HTR-8/SVneo (cell line): Measurements from ENCODE around the gene SLC28A1.

Experiments used
- DNase-seq: peaks from one replicate; pipeline ENCODE4 v3.0.0; 2011; ENCODE audit warnings: low spot score, mixed read lengths; ENCODE audit not compliant: insufficient read length
- FAIRE-seq: peaks from 2 replicates; lab custom pipeline; 2011; peaks lifted over from hg19 to GRCh38; lab: Jason Lieb, UNC

SLC28A1 gene

DNA sequence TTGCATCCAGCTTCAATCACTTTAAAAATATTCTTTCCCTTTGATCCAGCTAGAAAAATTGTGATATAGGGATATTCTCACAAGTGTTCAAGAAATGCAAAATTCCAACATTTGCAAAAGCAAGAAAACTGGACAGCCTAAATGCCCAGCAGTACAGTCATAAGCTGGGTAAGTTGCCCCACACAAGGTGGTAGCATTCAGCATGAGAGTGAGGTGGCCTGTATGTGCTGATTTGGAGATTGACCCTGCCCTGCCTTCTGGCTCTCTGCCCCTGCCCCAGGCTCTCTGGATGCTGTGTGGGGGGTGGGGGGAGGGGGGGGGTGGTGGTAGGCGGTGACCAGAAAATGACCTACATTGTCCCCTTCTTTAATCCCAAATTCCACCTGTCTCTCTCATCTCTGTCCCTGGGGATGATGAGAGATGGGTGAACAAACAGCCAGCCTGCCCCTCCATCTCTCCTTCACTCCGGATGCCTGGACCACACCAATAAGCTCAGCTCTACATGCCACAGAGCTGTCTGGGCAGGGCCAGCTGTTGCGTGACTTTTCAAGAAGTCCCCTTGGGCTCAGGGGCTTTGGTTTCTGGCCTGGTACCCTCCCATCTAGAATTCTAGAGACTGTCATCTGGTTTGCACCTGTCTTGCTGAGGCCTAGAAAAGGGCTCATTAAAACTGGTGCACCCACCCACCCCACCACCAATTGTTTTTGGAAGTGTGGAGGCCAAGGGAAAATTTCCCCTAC is 42.2 kb downstream of the SLC28A1 start:
- no peak for DNase-seq
- no peak for FAIRE-seq

GRCh38 chr15:84928843-84929168 is 44.3 kb downstream of the SLC28A1 start:
- no peak for FAIRE-seq
- no peak for DNase-seq

GRCh38 chr15:84929795-84930603 is 45.5 kb downstream of the SLC28A1 start:
- peak; percentile 67 for DNase-seq
- peak; percentile 31 for FAIRE-seq

DNA sequence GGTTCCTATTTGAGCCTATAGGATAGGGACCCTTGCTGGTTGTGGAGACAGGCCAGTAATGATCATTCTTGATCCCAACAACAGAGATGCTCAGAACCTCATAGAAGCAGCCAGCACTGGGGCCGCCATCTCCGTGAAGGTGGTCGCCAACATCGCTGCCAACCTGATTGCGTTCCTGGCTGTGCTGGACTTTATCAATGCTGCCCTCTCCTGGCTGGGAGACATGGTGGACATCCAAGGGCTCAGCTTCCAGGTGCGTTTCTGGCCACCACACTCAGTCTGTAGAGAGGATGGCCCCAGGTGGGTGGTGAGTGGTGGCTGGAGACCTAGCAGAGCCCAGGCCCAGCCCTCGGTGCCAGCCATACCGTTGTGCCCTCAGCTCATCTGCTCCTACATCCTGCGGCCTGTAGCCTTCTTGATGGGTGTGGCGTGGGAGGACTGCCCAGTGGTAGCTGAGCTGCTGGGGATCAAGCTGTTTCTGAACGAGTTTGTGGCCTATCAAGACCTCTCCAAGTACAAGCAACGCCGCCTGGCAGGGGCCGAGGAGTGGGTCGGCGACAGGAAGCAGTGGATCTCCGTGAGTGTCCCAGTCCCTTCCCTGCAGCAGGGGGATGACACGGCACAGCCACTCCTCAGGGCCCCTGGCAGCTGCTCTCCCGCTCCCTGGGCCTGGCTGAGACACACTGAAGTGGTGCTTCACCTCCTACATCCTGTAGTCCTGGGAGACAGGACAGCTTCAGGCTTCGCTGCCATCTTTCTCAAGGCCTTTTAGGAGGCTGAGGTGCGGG is 50.7 kb downstream of the SLC28A1 start:
- no peak for DNase-seq
- FAIRE-seq, result no peak

DNA sequence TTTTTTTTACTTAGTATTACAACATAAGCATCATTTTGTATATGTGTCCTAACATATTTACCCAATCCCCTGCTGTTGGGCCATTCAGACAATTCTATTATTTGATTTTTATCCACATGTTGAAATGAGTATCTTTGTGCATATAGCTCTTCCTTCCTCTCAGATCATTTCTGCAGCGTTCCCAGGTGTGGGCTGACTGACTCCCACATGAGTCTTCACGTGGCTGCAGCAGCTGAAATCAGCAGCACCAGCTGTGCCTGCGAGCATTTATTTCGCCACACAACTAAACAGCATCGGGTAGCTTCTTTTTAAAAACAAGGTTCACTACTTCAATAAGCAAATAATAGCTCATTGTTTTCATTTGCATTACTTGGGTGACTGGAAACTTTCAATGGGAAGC is 52.7 kb downstream of the SLC28A1 start:
- FAIRE-seq (no peak), DNase-seq (no peak)

GRCh38 chr15:84938726-84939125 is 54.3 kb downstream of the SLC28A1 start:
- FAIRE-seq, result no peak
- DNase-seq, result no peak

DNA sequence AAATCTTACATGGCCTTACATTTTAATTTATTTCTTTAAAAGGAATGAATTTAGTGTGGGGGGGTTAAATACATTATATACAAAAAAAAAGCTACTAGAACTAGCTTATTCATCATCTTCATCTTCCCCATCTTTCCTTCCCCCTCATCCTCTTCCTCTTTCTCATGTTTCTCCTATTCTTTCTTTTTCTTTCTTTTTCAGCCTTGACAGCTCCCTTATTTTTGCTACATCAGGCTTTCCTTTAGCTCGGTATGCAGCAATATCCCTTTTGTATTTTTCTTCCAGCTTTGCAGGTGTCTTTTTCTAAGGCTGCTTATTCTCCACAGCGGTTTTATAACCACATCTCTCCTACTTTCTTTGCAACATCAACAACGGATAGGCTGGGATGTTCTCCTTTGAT is 55.9 kb downstream of the SLC28A1 start:
- FAIRE-seq (no peak), DNase-seq (no peak)

- FAIRE-seq, result no peak
Measured at GRCh38 chr15:84942456-84942855, 58.0 kb downstream of the SLC28A1 start.

DNA sequence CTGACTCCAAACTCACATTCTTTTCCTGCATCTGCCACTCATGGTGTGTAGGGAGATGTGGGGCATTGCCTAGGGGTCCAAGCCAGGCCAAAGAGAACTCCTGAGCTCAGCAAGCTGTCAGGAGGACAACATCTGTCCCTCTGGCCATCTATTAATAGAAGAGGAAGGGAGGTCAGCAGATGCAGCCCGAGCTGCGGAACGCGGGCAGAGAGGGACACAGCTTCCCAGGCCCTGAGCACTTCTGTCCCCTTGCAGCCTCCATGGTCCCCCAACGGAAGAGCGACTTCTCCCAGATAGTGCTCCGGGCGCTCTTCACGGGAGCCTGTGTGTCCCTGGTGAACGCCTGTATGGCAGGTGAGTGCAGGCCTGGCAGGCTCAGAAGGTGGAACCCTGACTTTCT is 59.8 kb downstream of the SLC28A1 start:
- no peak for FAIRE-seq
- no peak for DNase-seq

More at GRCh38 chr15:84942456-84942855, 58.0 kb downstream of the SLC28A1 start:
- no peak for DNase-seq

- DNase-seq (no peak), FAIRE-seq (no peak)
Measured at GRCh38 chr15:84944861-84945260, 60.4 kb downstream of the SLC28A1 start.

- no peak for FAIRE-seq
- DNase-seq, result no peak
Measured at GRCh38 chr15:84946772-84947489, 62.5 kb downstream of the SLC28A1 start.

GRCh38 chr15:84947947-84948830 is 63.7 kb downstream of the SLC28A1 start:
- FAIRE-seq (no peak), DNase-seq (peak; percentile 33)

- FAIRE-seq, result no peak
- DNase-seq, result no peak
Measured at GRCh38 chr15:84949043-84949442, 64.6 kb downstream of the SLC28A1 start.

GRCh38 chr15:84949845-84950569 is 65.5 kb downstream of the SLC28A1 start:
- FAIRE-seq, result no peak
- no peak for DNase-seq

DNA sequence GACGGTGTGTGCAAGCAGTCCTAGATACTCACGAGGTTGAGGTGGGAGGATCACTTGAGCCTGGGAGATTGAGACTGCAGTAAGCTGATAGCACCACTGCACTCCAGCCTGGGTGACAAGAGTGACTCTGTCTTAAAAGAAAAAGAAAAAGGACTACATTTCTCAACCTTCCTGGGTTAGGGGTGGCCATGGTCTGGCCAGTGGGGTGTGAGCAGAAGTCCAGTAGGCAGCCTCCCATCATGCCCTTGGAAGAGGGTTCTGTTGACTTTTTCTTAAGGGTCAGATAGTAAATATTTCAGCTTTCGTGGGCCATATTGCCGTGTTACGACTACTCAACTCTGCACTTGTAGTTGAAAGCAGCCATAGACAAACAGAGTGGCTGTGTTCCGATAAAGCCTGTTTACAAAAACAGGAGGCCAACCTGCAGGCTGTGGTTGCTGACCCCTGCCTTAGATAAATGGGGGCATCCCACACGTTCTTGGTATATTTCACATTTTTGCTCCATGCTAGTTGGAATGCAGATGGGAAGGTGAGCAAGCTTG is 66.2 kb downstream of the SLC28A1 start:
- FAIRE-seq (no peak), DNase-seq (no peak)

DNA sequence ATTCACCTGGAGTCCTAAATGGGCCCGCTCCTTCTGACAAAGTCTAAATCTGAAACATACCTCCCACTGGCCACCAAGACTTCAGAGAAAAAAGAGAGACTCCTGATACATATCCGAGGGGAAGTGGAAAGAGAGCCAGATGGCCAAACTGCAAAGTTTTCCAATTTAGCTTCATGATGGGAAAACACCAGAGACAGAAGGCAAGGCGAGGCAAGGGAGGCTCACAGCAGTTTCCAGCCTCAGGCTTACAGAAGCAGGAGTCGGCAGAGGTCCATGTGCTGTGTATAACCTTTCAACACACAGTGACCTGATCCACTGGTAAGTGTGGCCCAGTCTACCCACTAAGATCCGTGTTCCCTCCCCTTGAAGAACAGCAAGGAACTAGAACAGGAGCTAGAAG is 67.3 kb downstream of the SLC28A1 start:
- DNase-seq (no peak), FAIRE-seq (no peak)

GRCh38 chr15:84953136-84953535 is 68.7 kb downstream of the SLC28A1 start:
- DNase-seq, result no peak
- FAIRE-seq, result no peak

DNA sequence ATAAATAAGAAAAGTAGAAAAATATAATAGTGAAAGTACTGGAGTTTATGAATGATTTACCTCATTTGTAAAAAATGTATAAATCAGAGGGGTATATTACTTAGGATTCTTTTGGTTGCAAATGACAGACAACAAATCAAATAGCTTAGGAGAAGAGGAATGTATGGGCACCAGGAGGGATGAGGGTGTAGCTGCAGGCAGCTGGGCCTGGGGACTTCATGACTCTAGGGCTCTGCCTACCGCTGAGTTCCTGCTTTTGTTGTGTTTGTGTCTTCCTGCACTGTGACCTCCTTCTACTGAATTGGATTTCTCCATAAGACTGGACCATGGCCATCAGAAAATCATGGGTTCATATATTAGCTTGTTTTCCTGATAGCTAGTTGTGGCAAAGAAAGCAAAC is 69.3 kb downstream of the SLC28A1 start:
- DNase-seq, result no peak
- no peak for FAIRE-seq
